NT2/D1 (cell line): Measurements from ENCODE around the gene WDR45B.

Experiments used
- SUZ12 ChIP-seq: IDR thresholded peaks from 2 replicates; pipeline ENCODE4 v1.6.1; 2011; ENCODE audit not compliant: insufficient read length, insufficient read depth; ENCODE audit errors: extremely low read depth
- ZNF274 ChIP-seq: IDR thresholded peaks from 2 replicates; pipeline ENCODE4 v1.6.1; 2011; ENCODE audit warnings: mild to moderate bottlenecking, low read depth, low read length

DNA sequence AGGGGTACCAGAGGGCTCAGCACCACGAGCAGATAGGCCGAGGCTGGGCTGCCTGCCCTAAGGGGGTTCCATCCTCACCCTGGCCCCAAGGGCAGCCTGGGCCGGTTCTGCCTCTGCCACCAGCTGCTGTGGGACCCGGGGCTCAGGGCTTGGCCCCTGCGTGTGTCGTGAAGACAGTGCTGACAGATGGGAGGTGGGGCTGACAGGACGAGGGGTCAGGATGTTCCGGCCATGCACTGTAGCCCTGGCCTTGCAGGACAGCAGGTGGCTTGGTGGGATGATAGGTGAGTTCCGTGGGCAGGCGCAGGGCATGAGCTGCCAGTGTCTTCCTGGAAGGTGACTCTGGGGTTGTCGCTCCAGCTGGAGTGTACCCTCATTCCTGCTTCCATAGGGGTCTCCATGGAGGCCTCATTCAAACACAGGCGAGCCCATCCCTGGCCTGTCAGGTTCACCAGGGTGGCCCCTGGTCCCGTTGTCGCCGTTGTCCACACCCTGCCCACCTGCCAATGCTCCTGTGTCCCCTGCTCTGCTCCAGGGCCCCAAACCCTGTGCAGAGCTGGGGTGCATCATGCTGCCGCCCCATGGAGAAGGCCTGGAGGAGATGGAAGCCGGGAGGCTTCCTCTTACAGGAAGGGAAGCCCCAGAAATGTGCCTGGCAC, 57.2 kb downstream of the WDR45B start:
- TF ChIP-seq SUZ12, result no peak
- TF ChIP-seq ZNF274, result no peak
